Glutamatergic neuron (in vitro differentiated cells): ENCODE results near the gene VANGL1. TPM values are rescaled to one million over a fixed set of nuclear protein-coding genes. Genes with fewer than 3 reads are reported as not detected.

Source experiments
- DNase-seq: peaks from one replicate; pipeline ENCODE4 v3.0.0; 2022
- H3K27ac Mint-ChIP-seq: one replicate; pipeline ENCODE4 v1.8.0; 2020; ENCODE audit warnings: mild to moderate bottlenecking, mixed read lengths, inconsistent platforms; ENCODE audit not compliant: unreplicated experiment
- H3K27me3 Mint-ChIP-seq: one replicate; pipeline ENCODE4 v1.8.0; 2020; ENCODE audit warnings: mild to moderate bottlenecking, moderate library complexity, mixed read lengths, inconsistent platforms; ENCODE audit not compliant: unreplicated experiment
- H3K36me3 Mint-ChIP-seq: one replicate; pipeline ENCODE4 v1.8.0; 2020; ENCODE audit warnings: mild to moderate bottlenecking, mixed read lengths, inconsistent platforms; ENCODE audit not compliant: unreplicated experiment
- H3K4me1 Mint-ChIP-seq: one replicate; pipeline ENCODE4 v1.8.0; 2020; ENCODE audit warnings: mild to moderate bottlenecking, low read depth, mixed read lengths, inconsistent platforms; ENCODE audit not compliant: unreplicated experiment
- H3K4me3 Mint-ChIP-seq: one replicate; pipeline ENCODE4 v1.8.0; 2020; ENCODE audit warnings: mild to moderate bottlenecking, mixed read lengths, inconsistent platforms; ENCODE audit not compliant: unreplicated experiment
- H3K9me3 Mint-ChIP-seq: one replicate; pipeline ENCODE4 v1.8.0; 2020; ENCODE audit warnings: mild to moderate bottlenecking, moderate library complexity, mixed read lengths, inconsistent platforms; ENCODE audit not compliant: unreplicated experiment
- total RNA-seq: library from RNA; stranded (reverse); fragmentation: NEBNext Ultra II Directional; extraction: Animal tissue kit (Norgen Biotek cat#: 25700); gene quantifications from one replicate; pipeline ENCODE4 v1.2.1, GENCODE V29; 2021; ENCODE audit not compliant: unreplicated experiment
- TF ChIP-seq, protein P1 (sequence below): fragments of 200-600 bp; sonication (generic); IDR thresholded peaks from one replicate; pipeline ENCODE4 v1.5.0; 2021; ENCODE audit not compliant: partially characterized antibody, unreplicated experiment

VANGL1 gene
- total RNA-seq, 1 donor from 2014 or later = 4.6 TPM

DNA sequence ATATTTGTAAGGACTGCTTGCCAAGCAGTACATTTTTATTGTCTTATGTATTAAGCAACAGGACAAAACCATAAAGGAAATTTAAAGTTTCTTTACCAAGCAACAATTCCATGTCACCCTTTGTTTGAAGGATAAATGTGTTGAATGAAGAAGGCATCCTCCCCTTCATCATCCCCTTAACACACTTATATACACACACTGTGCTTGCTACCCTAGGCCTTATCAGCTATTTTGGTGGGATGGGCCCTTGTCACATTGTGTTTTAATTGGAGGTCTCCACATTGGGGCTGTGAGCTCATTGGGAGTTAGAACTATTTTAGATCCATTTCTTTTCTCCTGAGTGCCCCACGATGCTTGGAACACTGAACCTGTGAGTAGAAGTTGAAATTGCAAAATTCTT lies 1.9 kb downstream of the VANGL1 start:
- TF ChIP-seq, protein P1, sequence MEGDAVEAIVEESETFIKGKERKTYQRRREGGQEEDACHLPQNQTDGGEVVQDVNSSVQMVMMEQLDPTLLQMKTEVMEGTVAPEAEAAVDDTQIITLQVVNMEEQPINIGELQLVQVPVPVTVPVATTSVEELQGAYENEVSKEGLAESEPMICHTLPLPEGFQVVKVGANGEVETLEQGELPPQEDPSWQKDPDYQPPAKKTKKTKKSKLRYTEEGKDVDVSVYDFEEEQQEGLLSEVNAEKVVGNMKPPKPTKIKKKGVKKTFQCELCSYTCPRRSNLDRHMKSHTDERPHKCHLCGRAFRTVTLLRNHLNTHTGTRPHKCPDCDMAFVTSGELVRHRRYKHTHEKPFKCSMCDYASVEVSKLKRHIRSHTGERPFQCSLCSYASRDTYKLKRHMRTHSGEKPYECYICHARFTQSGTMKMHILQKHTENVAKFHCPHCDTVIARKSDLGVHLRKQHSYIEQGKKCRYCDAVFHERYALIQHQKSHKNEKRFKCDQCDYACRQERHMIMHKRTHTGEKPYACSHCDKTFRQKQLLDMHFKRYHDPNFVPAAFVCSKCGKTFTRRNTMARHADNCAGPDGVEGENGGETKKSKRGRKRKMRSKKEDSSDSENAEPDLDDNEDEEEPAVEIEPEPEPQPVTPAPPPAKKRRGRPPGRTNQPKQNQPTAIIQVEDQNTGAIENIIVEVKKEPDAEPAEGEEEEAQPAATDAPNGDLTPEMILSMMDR = no peak
- Mint-ChIP-seq H3K4me1 (peaks cover 11% of the 10 kb centered on the region), H3K36me3 (peaks cover 12% of the 10 kb centered on the region), H3K27me3 (peaks cover 10% of the 10 kb centered on the region), H3K4me3 (peak overlapping the region; percentile 90), H3K27ac (no peak overlapping the region), H3K9me3 (peaks cover 18% of the 10 kb centered on the region)
- no peak for DNase-seq

DNA sequence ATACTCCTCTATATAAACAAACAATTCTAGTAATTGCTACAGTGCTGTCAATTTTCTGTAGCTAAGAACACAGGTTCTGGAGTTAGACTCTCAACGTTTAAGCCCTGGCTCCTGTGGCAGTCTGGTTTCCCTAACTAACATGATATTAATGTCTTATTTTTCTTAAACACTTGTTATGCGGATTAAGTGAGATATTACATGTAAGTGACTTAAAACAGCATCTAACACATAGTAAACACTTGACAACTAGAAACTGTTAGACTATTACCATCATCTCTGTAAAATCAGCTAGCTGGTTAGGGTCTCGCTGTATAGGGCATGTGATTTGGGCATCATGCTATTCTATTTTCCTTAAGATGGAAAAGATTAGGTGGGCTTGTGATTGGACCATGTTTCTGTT lies 2.3 kb downstream of the VANGL1 start:
- H3K9me3 Mint-ChIP-seq = peaks cover 18% of the 10 kb centered on the region
- H3K27me3 Mint-ChIP-seq = peaks cover 10% of the 10 kb centered on the region
- H3K4me3 Mint-ChIP-seq = no peak overlapping the region
- no peak overlapping the region for H3K27ac Mint-ChIP-seq
- TF ChIP-seq, protein P1 = no peak
- peaks cover 10% of the 10 kb centered on the region for H3K36me3 Mint-ChIP-seq
- peaks cover 11% of the 10 kb centered on the region for H3K4me1 Mint-ChIP-seq
- no peak for DNase-seq

DNA sequence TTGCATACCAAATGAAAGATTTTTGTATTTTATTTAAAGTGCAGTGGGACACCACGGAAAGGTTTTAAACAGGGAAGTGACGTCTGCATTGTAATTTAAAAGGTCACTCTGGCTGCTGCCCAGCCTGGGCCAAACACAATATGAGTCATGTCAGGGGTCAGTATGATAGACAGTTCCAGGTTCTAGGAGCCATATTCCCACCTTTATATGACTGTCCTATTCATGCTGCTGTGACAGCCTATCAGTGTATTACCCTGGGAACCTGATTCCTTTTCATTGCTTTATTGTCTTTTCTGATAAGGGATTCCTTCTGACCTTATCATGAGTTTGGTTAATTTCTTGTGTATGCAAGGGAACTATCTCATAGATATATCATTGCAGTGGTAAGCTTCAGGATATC lies 5.3 kb downstream of the VANGL1 start:
- no peak for DNase-seq
- H3K27me3 Mint-ChIP-seq = peaks cover 3% of the 10 kb centered on the region
- H3K27ac Mint-ChIP-seq = no peak overlapping the region
- no peak overlapping the region for H3K4me3 Mint-ChIP-seq
- peaks cover 9% of the 10 kb centered on the region for H3K4me1 Mint-ChIP-seq
- TF ChIP-seq, protein P1 = no peak
- H3K9me3 Mint-ChIP-seq = peaks cover 4% of the 10 kb centered on the region
- no peaks in the 10 kb centered on the region for H3K36me3 Mint-ChIP-seq

DNA sequence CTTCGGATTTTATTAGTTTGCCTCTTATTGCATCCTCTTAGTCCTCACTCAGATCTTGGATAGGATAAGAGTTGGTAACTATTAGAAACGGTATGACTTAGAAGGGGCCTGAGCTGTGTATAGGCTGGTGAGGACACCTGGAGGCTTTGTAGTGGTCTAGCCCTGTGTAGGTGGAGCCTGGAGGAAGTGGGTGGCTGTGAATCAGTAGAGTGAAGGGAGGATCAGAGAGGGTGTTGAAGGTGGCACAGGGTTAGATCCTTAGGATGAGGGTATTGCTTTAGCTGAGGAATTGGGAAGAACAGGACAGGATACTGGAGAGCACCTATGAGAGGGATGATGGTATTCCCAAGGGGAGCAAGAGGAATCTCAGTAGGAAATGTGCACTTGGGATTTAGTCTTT lies 5.7 kb downstream of the VANGL1 start:
- Mint-ChIP-seq H3K27ac (no peak overlapping the region), H3K4me3 (no peak overlapping the region), H3K4me1 (peaks cover 9% of the 10 kb centered on the region), H3K36me3 (no peaks in the 10 kb centered on the region), H3K27me3 (peaks cover 3% of the 10 kb centered on the region), H3K9me3 (peaks cover 4% of the 10 kb centered on the region)
- DNase-seq = no peak
- TF ChIP-seq, protein P1 = no peak

DNA sequence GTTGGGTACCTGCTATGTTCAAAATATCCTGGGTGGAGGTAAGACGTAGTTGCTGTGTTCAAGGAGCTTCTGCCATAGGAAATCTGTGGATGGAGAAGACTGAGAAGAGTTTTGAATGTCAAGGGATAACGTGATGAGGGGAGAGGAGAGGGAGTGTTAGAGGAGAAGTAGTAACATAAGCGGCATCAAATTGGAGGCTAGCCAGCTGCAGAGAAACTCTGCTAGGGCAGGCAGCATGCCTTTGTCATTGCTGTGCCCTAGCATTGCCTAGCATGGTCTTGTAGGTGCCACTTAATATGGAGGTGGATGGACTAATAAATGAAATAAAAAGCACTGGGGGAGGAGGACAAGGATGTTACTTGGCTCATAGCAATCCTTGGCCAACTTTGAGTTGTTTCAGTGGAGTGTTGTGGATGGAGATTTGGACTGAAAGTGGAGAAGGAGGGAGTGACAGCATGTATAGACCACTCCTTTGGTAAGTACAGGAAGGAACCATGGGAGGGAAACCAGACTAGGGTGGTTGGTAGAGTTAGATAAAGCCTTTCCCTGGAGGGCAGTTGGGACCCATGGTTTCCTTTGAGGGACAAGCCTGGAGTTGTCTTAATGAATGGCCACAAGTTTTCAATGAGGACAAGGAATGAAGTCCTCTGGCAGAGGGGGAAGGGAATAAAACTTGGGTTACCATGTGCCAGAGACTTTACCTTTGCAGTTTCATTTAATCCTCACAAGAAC lies 6.3 kb downstream of the VANGL1 start:
- no peaks in the 10 kb centered on the region for H3K36me3 Mint-ChIP-seq
- DNase-seq = no peak
- peaks cover 5% of the 10 kb centered on the region for H3K4me1 Mint-ChIP-seq
- H3K4me3 Mint-ChIP-seq = no peak overlapping the region
- no peaks in the 10 kb centered on the region for H3K9me3 Mint-ChIP-seq
- H3K27ac Mint-ChIP-seq = no peak overlapping the region
- TF ChIP-seq, protein P1 = no peak
- H3K27me3 Mint-ChIP-seq = no peaks in the 10 kb centered on the region
